IPS-NIHi7 (cell line): ENCODE measurements around the gene SCEL.
A peak's percentile ranks its signal among the peaks of the same experiment; 100 is the strongest.

Experiments used
- DNase-seq: peaks from one replicate; pipeline ENCODE4 v3.0.0; 2012; ENCODE audit warnings: mixed read lengths; ENCODE audit errors: extremely low spot score

The SCEL gene

GRCh38 chr13:77521595-77522367 is 13.7 kb upstream of the SCEL start:
- DNase-seq = peak; percentile 56

GRCh38 chr13:77522444-77522843 is 13.1 kb upstream of the SCEL start:
- no peak for DNase-seq

GRCh38 chr13:77523386-77523785 is 12.1 kb upstream of the SCEL start:
- no peak for DNase-seq

GRCh38 chr13:77523834-77524728 is 11.4 kb upstream of the SCEL start:
- no peak for DNase-seq

GRCh38 chr13:77528414-77528813 is 7.1 kb upstream of the SCEL start:
- no peak for DNase-seq

- no peak for DNase-seq
These were observed 6.5 kb upstream of the SCEL start for GRCh38 chr13:77528834-77529500.

GRCh38 chr13:77529501-77529840 is 6.0 kb upstream of the SCEL start:
- no peak for DNase-seq

- no peak for DNase-seq
These were observed 4.6 kb upstream of the SCEL start for GRCh38 chr13:77530875-77531274.

- DNase-seq = no peak
These were observed 2.5 kb upstream of the SCEL start for GRCh38 chr13:77532983-77533382.

GRCh38 chr13:77533875-77534788 is 1.4 kb upstream of the SCEL start:
- no peak for DNase-seq

- no peak for DNase-seq
These were observed 852 bp downstream of the SCEL start for GRCh38 chr13:77536358-77536757.

- no peak for DNase-seq
These were observed 1.9 kb downstream of the SCEL start for GRCh38 chr13:77537289-77537919.

- no peak for DNase-seq
These were observed 8.2 kb downstream of the SCEL start for GRCh38 chr13:77543711-77544110.

GRCh38 chr13:77544355-77544754 is 8.8 kb downstream of the SCEL start:
- no peak for DNase-seq

- DNase-seq = no peak
These were observed 9.3 kb downstream of the SCEL start for GRCh38 chr13:77544758-77545338.

- no peak for DNase-seq
These were observed 10.3 kb downstream of the SCEL start for GRCh38 chr13:77545626-77546412.

- DNase-seq = no peak
These were observed 12.6 kb downstream of the SCEL start for GRCh38 chr13:77548095-77548494.

- no peak for DNase-seq
These were observed 13.1 kb downstream of the SCEL start for GRCh38 chr13:77548594-77548993.

- no peak for DNase-seq
These were observed 18.6 kb downstream of the SCEL start for GRCh38 chr13:77554069-77554468.

- DNase-seq = no peak
These were observed 19.7 kb downstream of the SCEL start for GRCh38 chr13:77555246-77555645.
